Fibroblast of lung (primary cell): ENCODE results near the gene SSTR5. TPM values are rescaled to one million over a fixed set of nuclear protein-coding genes. Genes with fewer than 3 reads are reported as not detected.

Experiments
- DNase-seq, 2 donors: peaks; one replicate each; pipeline versions ENCODE4 v3.0.0 to v3.0.0-alpha.2; 2010; ENCODE audit warnings: low read depth in 2 of 2
- H2AFZ ChIP-seq: 2 replicates; pipeline ENCODE4 v1.5.1; 2012; ENCODE audit warnings: low read length, control low read depth, inconsistent platforms
- H3K27ac ChIP-seq: 2 replicates; pipeline ENCODE4 v1.5.1; 2011; ENCODE audit warnings: low read length, control low read depth; ENCODE audit not compliant: insufficient read depth
- H3K27me3 ChIP-seq: 2 replicates; pipeline ENCODE4 v1.5.1; 2011; ENCODE audit warnings: mild to moderate bottlenecking, low read length; ENCODE audit not compliant: control insufficient read depth, insufficient read depth
- H3K36me3 ChIP-seq: 2 replicates; pipeline ENCODE4 v1.5.1; 2011; ENCODE audit warnings: low read length; ENCODE audit not compliant: control insufficient read depth, insufficient read depth
- H3K4me1 ChIP-seq: 2 replicates; pipeline ENCODE4 v1.5.1; 2011; ENCODE audit warnings: low read length; ENCODE audit not compliant: control insufficient read depth, insufficient read depth; ENCODE audit errors: extremely low read depth
- H3K4me2 ChIP-seq: 2 replicates; pipeline ENCODE4 v1.5.1; 2011; ENCODE audit warnings: low read length, control low read depth; ENCODE audit not compliant: insufficient read depth; ENCODE audit errors: extremely low read depth
- H3K4me3 ChIP-seq, 4 experiments: fragments of 200-600 bp in 1 of 4; sonication (generic) in 1 of 4; replicated peaks in 1 of 4; 2 replicates each; pipeline ENCODE4 v1.5.1; 2011 to 2016; ENCODE audit warnings: low read length in 4 of 4, low read depth in 3 of 4, mild to moderate bottlenecking in 3 of 4, control low read depth in 2 of 4, inconsistent platforms in 1 of 4, mixed read lengths in 1 of 4; ENCODE audit not compliant: insufficient read depth in 1 of 4; ENCODE audit errors: control extremely low read depth in 1 of 4
- H3K79me2 ChIP-seq: 2 replicates; pipeline ENCODE4 v1.5.1; 2012; ENCODE audit warnings: mild to moderate bottlenecking, low read length, inconsistent platforms; ENCODE audit not compliant: control insufficient read depth, insufficient read depth
- H3K9ac ChIP-seq: 2 replicates; pipeline ENCODE4 v1.5.1; 2011; ENCODE audit warnings: mild to moderate bottlenecking, low read length, control low read depth; ENCODE audit not compliant: insufficient read depth
- H3K9me3 ChIP-seq: 2 replicates; pipeline ENCODE4 v1.5.1; 2012; ENCODE audit warnings: low read depth, low read length; ENCODE audit not compliant: control insufficient read depth, insufficient read depth
- H4K20me1 ChIP-seq: 2 replicates; pipeline ENCODE4 v1.5.1; 2011; ENCODE audit warnings: low read length; ENCODE audit not compliant: control insufficient read depth, insufficient read depth; ENCODE audit errors: extremely low read depth
- CTCF ChIP-seq, 2 donors: IDR thresholded peaks in 1 of 2; conservative IDR thresholded peaks in 1 of 2; 1 replicate in 1 of 2; 2 replicates in 1 of 2; pipeline ENCODE4 v1.5.1; 2011 to 2012; ENCODE audit warnings: low read length in 2 of 2, control low read depth in 1 of 2, inconsistent platforms in 1 of 2, low read depth in 1 of 2, mild to moderate bottlenecking in 1 of 2
- EZH2 ChIP-seq: IDR thresholded peaks from 2 replicates; pipeline ENCODE4 v1.5.1; 2012; ENCODE audit warnings: low read length, control low read depth, mild to moderate bottlenecking; ENCODE audit errors: missing control alignments
- polyA plus RNA-seq, 2 donors: library from polyadenylated mRNA; depleted of rRNA in 1 of 2; stranded (reverse) in 1 of 2; unstranded in 1 of 2; fragments of >200 nt; gene quantifications; 2 replicates each; pipeline ENCODE4 v1.2.1, GENCODE V29; 2011 to 2012; ENCODE audit warnings: missing spikeins in 1 of 2
- total RNA-seq: library from RNA; depleted of rRNA; stranded (reverse); fragments of >200 nt; gene quantifications from 2 replicates; pipeline ENCODE4 v1.2.1, GENCODE V29; 2014

Gene SSTR5
- total and polyA plus RNA-seq, 2 donors (not counting 1 experiment from before 2014, with no cell fraction given) = not detected

- no peak for TF ChIP-seq CTCF (conservative IDR thresholded peaks at IDR 0.05 in 1 of 2, IDR thresholded peaks at IDR 0.05 in 1 of 2; ENCODE audit: low read depth in 1 of 2, low read length in 2 of 2)
- no peak for TF ChIP-seq EZH2
- H3K4me1 ChIP-seq = no peaks in the 10 kb centered on the region
Observed at GRCh38 chr16:1095450-1096168, 23.1 kb downstream of the SSTR5 start.

GRCh38 chr16:1096169-1097082 is 23.9 kb downstream of the SSTR5 start, which contains the start of gene C1QTNF8:
Gene C1QTNF8 (minus strand): TSS chr16:1096244. CDS start chr16:1094922, 1,322 bp downstream.
- TF ChIP-seq EZH2 (no peak), CTCF (conservative IDR thresholded peaks at IDR 0.05 in 1 of 2, IDR thresholded peaks at IDR 0.05 in 1 of 2; ENCODE audit: low read depth in 1 of 2, low read length in 2 of 2) (no peak)
- H3K9me3 ChIP-seq = no peaks in the 10 kb centered on the region

More at GRCh38 chr16:1095450-1096168, 23.1 kb downstream of the SSTR5 start:
- Histone ChIP-seq H3K4me3 (no peak overlapping the region), H3K27ac (no peak overlapping the region), H4K20me1 (no peaks in the 10 kb centered on the region), H3K4me2 (no peak overlapping the region), H3K9me3 (no peaks in the 10 kb centered on the region), H3K27me3 (no peaks in the 10 kb centered on the region), H3K79me2 (no peaks in the 10 kb centered on the region), H3K9ac (no peak overlapping the region), H2AFZ (no peak overlapping the region), H3K36me3 (no peaks in the 10 kb centered on the region)
- no peak for DNase-seq

GRCh38 chr16:1097156-1097555 is 24.6 kb downstream of the SSTR5 start:
- Histone ChIP-seq H3K27ac (no peak overlapping the region), H3K4me2 (no peak overlapping the region), H3K9me3 (no peaks in the 10 kb centered on the region), H3K4me3 (no peak overlapping the region), H3K27me3 (no peaks in the 10 kb centered on the region), H3K4me1 (no peaks in the 10 kb centered on the region), H3K36me3 (no peaks in the 10 kb centered on the region), H2AFZ (no peak overlapping the region), H4K20me1 (no peaks in the 10 kb centered on the region), H3K79me2 (no peaks in the 10 kb centered on the region), H3K9ac (no peak overlapping the region)
- TF ChIP-seq CTCF (conservative IDR thresholded peaks at IDR 0.05 in 1 of 2, IDR thresholded peaks at IDR 0.05 in 1 of 2; ENCODE audit: low read depth in 1 of 2, low read length in 2 of 2) = no peak
- TF ChIP-seq EZH2 = no peak
- no peak for DNase-seq

More at GRCh38 chr16:1096169-1097082, 23.9 kb downstream of the SSTR5 start, which contains the start of gene C1QTNF8:
- Histone ChIP-seq H2AFZ (no peak within 1 kb of the TSS), H3K27me3 (no peaks in the 10 kb centered on the region), H3K36me3 (no peaks in the 10 kb centered on the region), H3K4me1 (no peaks in the 10 kb centered on the region), H4K20me1 (no peaks in the 10 kb centered on the region), H3K27ac (no peak within 1 kb of the TSS), H3K4me3 (no peak within 1 kb of the TSS), H3K9ac (no peak within 1 kb of the TSS), H3K4me2 (no peak within 1 kb of the TSS), H3K79me2 (no peaks in the 10 kb centered on the region)
- no peak for DNase-seq
